Dendritic cell treated with granulocyte-macrophage colony-stimulating factor and Interleukin-4, amounts not matched to agents 40 ng/mL and 50 ng/mL, for 4 days (primary cell): ENCODE results near the gene KRTAP4-6.
"Not testable (repeated sequence)": the region's sequence is repeated elsewhere in the genome, so short reads cannot be mapped to it uniquely, and the experiment has no call there.

ENCODE experiments used
- H3K27ac Mint-ChIP-seq: one replicate; pipeline ENCODE4 v1.8.0; 2022; ENCODE audit warnings: mild to moderate bottlenecking, mixed read lengths
- H3K27me3 Mint-ChIP-seq: one replicate; pipeline ENCODE4 v1.8.0; 2022; ENCODE audit warnings: mild to moderate bottlenecking, mixed read lengths
- H3K36me3 Mint-ChIP-seq: one replicate; pipeline ENCODE4 v1.8.0; 2022; ENCODE audit warnings: low read depth, mixed read lengths
- H3K4me1 Mint-ChIP-seq: one replicate; pipeline ENCODE4 v1.8.0; 2022; ENCODE audit warnings: low read depth, mixed read lengths
- H3K4me3 Mint-ChIP-seq: one replicate; pipeline ENCODE4 v1.8.0; 2022; ENCODE audit warnings: mild to moderate bottlenecking, moderate library complexity, mixed read lengths
- H3K9me3 Mint-ChIP-seq: one replicate; pipeline ENCODE4 v1.8.0; 2022; ENCODE audit warnings: mixed read lengths
- intact Hi-C: fragments of 100-400 bp; cut with micrococcal nuclease; formaldehyde crosslinking; loops from one replicate; pipeline ENCODE4 v1.15.0; 2022

Gene KRTAP4-6

DNA sequence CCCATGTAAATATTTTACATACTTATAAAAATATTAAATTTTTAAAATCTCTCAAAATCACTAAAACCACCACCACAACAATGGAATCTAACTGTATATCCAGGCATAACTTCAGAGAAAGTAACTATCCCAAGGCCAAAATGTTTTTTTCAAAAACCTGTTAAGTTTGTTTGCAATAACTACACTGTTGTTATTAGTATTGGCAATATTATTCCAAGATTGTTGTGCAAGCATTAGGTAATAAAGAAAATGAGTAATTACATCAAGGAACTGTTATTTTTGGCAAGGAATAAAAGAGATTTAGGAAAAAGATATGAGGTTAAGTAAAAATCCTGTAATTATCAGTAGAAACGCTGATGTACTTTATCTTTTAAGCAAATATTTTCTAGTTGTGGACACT, 13.0 kb downstream of the KRTAP4-6 start:
- H3K36me3 Mint-ChIP-seq = no peaks in the 10 kb centered on the region

DNA sequence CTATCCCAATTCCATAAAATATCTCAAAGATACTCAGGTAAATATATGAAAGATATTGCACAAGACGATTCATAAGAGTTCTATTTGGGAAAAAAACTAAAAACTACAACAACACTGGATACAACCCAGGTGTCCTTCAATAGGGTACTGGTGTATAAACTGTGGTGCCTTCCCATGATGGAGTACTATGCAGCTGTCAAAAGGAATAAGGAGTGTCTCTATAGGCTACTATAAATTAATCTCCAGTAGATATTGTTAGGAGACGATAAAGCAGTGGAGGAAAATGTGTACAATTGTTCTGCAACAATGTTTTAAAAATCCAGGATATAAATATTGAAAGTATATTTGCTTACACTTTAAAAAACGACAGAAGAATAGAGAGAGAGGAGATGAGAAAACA, 13.9 kb downstream of the KRTAP4-6 start:
- Mint-ChIP-seq H3K4me1 (peaks cover 7% of the 10 kb centered on the region), H3K27ac (no peak overlapping the region), H3K4me3 (no peak overlapping the region), H3K36me3 (no peaks in the 10 kb centered on the region), H3K27me3 (peaks cover 3% of the 10 kb centered on the region), H3K9me3 (no peaks in the 10 kb centered on the region)
- intact Hi-C loops = loop anchor here (10.0 kb wide), 1 partner anchor 48 kb away; the partner anchor contains the start of gene KRTAP4-2

More for the DNA sequence above, 13.0 kb downstream of the KRTAP4-6 start:
- Mint-ChIP-seq H3K4me3 (no peak overlapping the region), H3K27me3 (peaks cover 3% of the 10 kb centered on the region), H3K4me1 (peaks cover 10% of the 10 kb centered on the region), H3K9me3 (no peaks in the 10 kb centered on the region), H3K27ac (no peak overlapping the region)
- intact Hi-C loops = loop anchor here (10.0 kb wide), 1 partner anchor 47 kb away; the partner anchor contains the start of gene KRTAP4-2

DNA sequence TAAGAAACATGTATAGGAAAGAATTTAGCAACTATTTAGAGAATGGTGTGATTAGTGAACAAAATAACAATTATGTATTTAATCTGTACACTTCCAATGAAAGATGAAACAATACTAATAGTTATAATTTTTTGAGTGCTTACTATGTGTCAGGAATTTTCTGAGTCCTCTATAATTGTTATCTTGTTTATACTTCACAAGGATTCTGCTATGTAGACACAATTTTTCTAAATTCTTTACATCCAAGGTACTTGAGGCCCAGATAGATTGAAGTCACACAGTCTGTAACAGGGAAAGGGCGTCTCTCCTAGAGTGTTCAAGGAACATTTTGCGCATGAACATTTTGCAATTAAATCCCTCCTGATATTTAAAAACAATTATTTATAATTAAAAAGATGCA, 15.3 kb downstream of the KRTAP4-6 start:
- intact Hi-C loops = loop anchor here (10.0 kb wide), 1 partner anchor 50 kb away; the partner anchor contains the start of gene KRTAP4-2
- H3K27ac Mint-ChIP-seq = no peak overlapping the region
- peaks cover 3% of the 10 kb centered on the region for H3K27me3 Mint-ChIP-seq
- peaks cover 7% of the 10 kb centered on the region for H3K4me1 Mint-ChIP-seq
- H3K9me3 Mint-ChIP-seq = no peaks in the 10 kb centered on the region
- H3K36me3 Mint-ChIP-seq = no peaks in the 10 kb centered on the region
- no peak overlapping the region for H3K4me3 Mint-ChIP-seq

DNA sequence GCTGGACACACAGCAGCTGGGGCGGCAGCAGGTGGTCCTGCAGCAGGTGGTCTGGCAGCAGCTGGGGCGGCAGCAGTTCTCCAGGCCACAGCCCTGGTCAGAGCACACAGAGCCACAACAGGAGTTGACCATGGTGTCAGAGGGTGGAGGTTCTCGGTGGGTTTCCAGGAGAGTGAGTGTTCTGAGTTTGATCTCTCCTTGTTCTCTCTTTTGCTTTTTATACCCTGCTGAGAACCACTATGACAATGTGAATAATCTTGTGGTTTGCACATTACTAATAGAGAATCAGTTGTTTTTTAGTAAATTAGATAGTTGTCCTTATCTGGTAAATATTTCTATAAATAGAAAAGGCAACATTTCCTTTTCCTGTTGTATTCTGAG, 16.4 kb downstream of the KRTAP4-6 start, which contains the start of gene KRTAP4-12:
Gene KRTAP4-12, minus strand, starts transcription at position 192 of the 381 bp plus-strand sequence. Its CDS starts 60 bp downstream, at position 132.
- not testable (repeated sequence) for H3K9me3 Mint-ChIP-seq, H3K27me3 Mint-ChIP-seq, H3K36me3 Mint-ChIP-seq, H3K27ac Mint-ChIP-seq, H3K4me3 Mint-ChIP-seq
- intact Hi-C loops = loop anchor here (10.0 kb wide), 1 partner anchor 51 kb away; the partner anchor contains the start of gene KRTAP4-2
- peaks cover 12% of the 10 kb centered on the region for H3K4me1 Mint-ChIP-seq

DNA sequence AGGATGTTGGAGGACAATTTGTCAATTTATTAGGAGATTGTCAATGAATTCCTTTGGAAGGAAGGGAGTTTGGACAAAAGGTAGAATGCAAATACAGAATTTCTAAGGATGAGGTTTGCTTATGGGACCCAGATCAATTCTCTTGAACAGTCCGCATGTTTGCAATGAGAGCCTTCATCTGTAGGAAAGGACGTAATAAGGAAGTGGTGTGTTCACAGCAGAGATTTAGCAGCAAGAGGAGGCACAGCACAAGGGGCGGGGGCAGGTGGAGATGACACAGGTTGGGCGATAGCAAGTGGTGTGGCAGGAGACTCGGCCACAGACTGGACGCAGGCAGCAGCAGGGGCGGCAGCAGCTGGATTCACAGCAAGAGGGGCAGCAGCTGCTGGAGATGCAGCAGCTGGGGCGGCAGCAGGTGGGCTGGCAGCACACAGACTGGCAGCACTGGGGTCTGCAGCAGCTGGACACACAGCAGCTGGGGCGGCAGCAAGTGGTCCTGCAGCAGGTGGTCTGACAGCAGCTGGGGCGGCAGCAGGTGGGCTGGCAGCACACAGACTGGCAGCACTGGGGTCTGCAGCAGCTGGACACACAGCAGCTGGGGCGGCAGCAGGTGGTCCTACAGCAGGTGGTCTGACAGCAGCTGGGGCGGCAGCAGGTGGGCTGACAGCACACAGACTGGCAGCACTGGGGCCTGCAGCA, 16.9 kb downstream of the KRTAP4-6 start:
- not testable (repeated sequence) for H3K27ac Mint-ChIP-seq, H3K27me3 Mint-ChIP-seq, H3K9me3 Mint-ChIP-seq, H3K36me3 Mint-ChIP-seq, H3K4me3 Mint-ChIP-seq
- intact Hi-C loops = loop anchor here (10.0 kb wide), 1 partner anchor 51 kb away; the partner anchor contains the start of gene KRTAP4-2
- peaks cover 12% of the 10 kb centered on the region for H3K4me1 Mint-ChIP-seq

DNA sequence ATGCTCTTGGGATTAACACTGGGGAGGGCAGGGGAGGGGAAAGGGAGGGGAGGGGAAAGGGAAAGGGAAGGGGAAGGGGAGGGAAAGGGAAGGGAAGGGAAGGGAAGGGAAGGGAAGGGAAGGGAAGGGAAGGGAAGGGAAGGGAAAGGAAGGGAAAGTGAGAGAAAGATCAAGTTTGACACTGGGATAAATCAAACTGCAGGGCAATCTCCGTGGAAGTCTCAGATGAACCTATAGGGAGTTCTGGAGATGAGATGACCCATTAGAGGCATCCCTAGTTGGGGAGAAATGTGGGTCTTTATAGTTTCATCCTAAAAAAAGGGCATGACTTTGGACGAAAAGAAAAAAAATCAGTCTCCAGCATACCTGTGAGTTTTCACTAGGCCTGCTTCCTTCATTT, 18.6 kb downstream of the KRTAP4-6 start:
- H3K9me3 Mint-ChIP-seq = no peaks in the 10 kb centered on the region
- no peak overlapping the region for H3K27ac Mint-ChIP-seq
- peaks cover 12% of the 10 kb centered on the region for H3K4me1 Mint-ChIP-seq
- intact Hi-C loops = loop anchor here (10.0 kb wide), 1 partner anchor 53 kb away; the partner anchor contains the start of gene KRTAP4-2
- no peak overlapping the region for H3K4me3 Mint-ChIP-seq
- no peaks in the 10 kb centered on the region for H3K36me3 Mint-ChIP-seq
- peaks cover 12% of the 10 kb centered on the region for H3K27me3 Mint-ChIP-seq

DNA sequence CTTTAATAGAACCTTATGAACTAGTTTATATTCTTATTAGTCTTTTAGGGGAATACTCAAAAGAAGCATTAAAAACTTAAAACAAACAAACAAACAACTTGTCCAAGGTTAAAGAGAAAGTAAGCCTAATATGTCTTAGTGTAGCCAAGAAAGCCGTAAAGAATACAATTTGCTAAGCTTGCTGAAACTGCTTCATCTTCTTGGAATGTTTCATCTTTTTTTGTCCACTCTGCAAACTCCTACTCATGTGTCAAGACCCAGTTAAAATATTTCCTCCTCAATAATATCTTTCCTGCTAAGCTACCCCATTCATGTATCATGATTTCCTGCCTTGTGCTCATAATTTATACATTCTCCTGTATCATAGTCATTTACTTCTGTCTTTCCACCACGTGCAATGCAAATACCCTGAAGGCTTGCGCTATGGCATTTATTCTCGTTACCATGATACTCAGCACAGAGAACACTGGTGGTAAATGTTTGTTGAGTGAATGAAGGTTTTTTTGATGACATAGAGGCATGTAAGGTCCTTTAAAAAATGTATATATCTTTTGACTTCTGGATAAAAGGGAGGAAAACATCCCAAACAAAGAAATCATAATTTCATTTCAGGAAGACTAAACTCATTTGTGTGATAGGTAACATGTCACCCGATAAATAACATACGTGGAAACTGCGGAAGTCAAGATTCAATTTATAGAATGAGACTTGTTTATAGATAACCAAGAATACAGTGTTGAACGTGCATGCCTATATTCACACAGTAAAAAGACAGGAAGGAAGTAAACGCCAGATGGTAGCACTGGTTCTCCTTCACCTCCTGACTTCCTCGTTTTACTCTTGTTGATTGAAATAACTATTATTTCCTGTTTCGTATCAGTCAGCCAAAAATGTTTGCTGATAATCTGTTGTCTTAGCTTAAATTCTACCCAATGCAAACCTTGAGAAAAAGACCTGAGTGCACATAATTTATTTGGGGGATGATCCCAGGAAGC, 20.4 kb downstream of the KRTAP4-6 start:
- H3K27ac Mint-ChIP-seq = not testable (repeated sequence)

DNA sequence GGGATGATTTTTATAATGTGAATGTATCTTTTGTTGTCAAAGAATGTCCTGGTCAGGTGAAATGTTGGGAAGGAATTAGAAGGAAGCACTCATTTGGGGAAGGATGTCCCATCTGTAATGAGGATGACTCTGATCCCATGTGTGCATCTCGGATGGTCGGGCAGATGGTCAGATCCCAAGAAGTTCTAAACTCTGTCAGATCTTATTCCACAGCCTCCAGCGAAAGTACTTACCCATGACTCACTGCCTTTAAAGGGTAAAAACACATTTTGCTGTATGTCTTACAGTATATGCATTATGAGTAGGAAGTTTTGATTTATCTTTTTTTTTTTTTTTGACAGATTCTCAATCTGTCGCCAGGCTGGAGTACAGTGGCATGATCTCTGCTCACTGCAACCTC, 21.6 kb downstream of the KRTAP4-6 start:
- Mint-ChIP-seq H3K27me3 (peaks cover 13% of the 10 kb centered on the region), H3K27ac (no peak overlapping the region), H3K36me3 (no peaks in the 10 kb centered on the region), H3K4me3 (no peak overlapping the region), H3K9me3 (no peaks in the 10 kb centered on the region), H3K4me1 (peaks cover 18% of the 10 kb centered on the region)
- intact Hi-C loops = no loop called here

More for the DNA sequence above, 20.4 kb downstream of the KRTAP4-6 start:
- Mint-ChIP-seq H3K27me3 (peaks cover 12% of the 10 kb centered on the region), H3K4me1 (peaks cover 18% of the 10 kb centered on the region)
- intact Hi-C loops = loop anchor here (10.0 kb wide), 1 partner anchor 55 kb away; the partner anchor contains the start of gene KRTAP4-2
- H3K36me3 Mint-ChIP-seq, H3K9me3 Mint-ChIP-seq, H3K4me3 Mint-ChIP-seq: not testable (repeated sequence)

DNA sequence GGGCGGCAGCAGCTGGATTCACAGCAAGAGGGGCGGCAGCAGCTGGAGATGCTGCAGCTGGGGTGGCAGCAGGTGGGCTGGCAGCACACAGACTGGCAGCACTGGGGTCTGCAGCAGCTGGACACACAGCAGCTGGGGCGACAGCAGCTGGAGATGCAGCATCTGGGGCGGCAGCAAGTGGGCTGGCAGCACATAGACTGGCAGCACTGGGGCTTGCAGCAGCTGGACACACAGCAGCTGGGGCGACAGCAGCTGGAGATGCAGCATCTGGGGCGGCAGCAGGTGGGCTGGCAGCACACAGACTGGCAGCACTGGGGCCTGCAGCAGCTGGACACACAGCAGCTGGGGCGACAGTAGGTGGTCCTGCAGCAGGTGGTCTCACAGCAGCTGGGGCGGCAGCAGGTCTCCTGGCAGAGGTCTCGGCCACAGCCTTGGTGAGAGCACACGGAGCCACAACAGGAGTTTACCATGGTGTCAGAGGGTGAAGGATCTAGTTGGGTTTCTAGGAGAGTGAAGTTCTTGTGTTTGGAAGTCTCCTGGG, 22.4 kb downstream of the KRTAP4-6 start, which contains the start of gene KRTAP4-11:
Gene KRTAP4-11, minus strand, starts transcription at position 528 of the 541 bp plus-strand sequence. Its CDS starts 58 bp downstream, at position 470.
- H3K9me3 Mint-ChIP-seq, H3K4me3 Mint-ChIP-seq, intact Hi-C loops, H3K36me3 Mint-ChIP-seq: not testable (repeated sequence)
- Mint-ChIP-seq H3K4me1 (peaks cover 18% of the 10 kb centered on the region), H3K27me3 (peaks cover 11% of the 10 kb centered on the region), H3K27ac (peak within 1 kb of the TSS; percentile 56)

DNA sequence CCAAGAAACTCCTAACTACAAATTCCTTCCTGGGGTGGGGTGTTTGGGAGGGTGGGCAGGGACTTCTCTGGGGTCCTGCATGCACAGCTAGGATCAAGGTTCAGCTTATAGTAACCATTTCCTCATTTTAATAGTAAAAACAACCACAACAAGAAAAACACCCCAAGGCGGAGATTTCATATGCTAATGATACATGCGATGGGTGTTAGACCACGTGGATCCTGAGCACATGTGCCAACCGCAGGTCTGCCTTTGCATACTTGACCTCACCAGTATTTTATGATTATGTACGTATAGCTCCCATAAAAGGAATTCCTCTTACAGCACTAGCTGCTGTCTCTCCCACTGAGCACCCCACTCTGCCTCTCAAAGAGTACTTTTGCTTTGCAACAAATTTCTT, 24.0 kb downstream of the KRTAP4-6 start:
- Mint-ChIP-seq H3K9me3 (peaks cover 5% of the 10 kb centered on the region), H3K36me3 (no peaks in the 10 kb centered on the region), H3K4me3 (no peak overlapping the region), H3K27ac (no peak overlapping the region), H3K4me1 (peaks cover 18% of the 10 kb centered on the region), H3K27me3 (peaks cover 11% of the 10 kb centered on the region)
- intact Hi-C loops = no loop called here

DNA sequence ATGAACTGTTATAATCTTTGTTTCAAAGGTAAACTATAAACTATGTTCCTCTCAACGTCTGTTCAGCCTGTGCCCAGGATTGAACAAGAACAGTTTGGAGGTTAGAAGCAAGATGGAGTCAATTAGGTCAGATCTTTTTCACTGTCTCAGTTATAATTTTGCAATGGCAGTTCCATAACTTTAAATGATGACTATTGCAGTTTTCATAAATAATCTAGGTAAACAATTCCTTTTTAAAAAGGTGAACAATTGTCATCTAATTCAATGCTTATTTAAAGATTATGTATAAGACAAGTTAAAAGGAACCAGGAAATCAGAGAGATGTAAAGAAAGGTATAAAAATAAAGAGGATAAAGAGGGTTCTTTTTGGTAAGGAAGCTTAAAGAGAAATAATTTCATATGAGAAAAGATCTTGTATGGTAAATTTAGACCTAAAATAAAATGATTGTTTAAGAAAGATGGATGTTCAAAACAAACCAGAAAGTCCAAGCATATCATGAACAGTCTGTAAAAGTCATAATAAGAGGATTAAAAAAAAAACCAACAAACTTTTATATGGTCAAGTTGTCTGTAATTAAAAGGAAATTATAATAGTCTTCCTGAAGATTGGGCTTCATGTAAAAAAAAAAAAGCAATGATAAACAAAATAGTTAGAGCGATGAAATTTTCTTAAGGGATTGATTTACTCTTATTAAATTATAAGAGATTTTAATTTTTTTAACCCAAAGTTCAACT, 29.0 kb downstream of the KRTAP4-6 start:
- H3K27ac Mint-ChIP-seq = no peak overlapping the region
- no peak overlapping the region for H3K4me3 Mint-ChIP-seq
- peaks cover 9% of the 10 kb centered on the region for H3K9me3 Mint-ChIP-seq
- peaks cover 1% of the 10 kb centered on the region for H3K27me3 Mint-ChIP-seq
- intact Hi-C loops = no loop called here
- peaks cover 11% of the 10 kb centered on the region for H3K4me1 Mint-ChIP-seq
- no peaks in the 10 kb centered on the region for H3K36me3 Mint-ChIP-seq

DNA sequence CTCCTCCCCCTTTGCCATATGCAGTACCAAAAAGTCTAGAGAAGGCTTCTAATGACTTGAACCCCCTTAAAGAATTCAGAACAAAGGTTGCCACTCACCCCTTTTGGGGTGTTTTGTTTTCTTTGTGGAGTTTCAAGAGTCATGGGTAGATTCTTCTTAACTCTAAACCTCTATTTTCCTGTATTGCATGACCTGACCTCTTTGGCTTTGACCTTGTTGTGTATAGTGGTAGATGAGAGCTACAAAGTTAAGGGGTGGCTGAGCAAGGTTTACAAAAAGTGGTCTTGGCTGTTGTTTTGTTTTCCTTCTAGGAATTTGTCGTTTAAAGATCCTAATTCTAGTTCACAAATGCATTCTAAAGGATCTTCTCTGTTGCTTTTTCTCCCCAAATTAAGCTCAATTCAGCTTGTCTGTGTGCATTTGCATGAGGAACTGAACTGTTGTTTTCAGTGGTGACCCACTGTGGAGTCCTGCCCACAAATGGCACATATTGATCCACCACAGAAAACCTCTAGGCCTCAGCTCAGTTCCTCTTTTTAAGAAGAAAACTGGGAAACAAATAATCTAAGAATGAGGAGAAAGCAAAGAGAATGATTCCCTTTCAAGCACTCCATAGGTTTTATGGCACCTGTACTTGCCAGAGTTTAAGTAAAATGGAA, 31.5 kb downstream of the KRTAP4-6 start:
- not testable (repeated sequence) for H3K27ac Mint-ChIP-seq

More for the DNA sequence above, 31.5 kb downstream of the KRTAP4-6 start:
- H3K4me1 Mint-ChIP-seq, H3K9me3 Mint-ChIP-seq, H3K36me3 Mint-ChIP-seq, H3K4me3 Mint-ChIP-seq, H3K27me3 Mint-ChIP-seq, intact Hi-C loops: not testable (repeated sequence)
